Adipocyte (in vitro differentiated cells): ENCODE results near the gene KRTAP5-8.
"Not testable (repeated sequence)": the region's sequence is repeated elsewhere in the genome, so short reads cannot be mapped to it uniquely, and the experiment has no call there.

Experiments
- DNase-seq: peaks from one replicate; pipeline ENCODE4 v3.0.0-alpha.2; 2015; ENCODE audit warnings: low read depth
- H3K27me3 ChIP-seq: replicated peaks from 2 replicates; pipeline ENCODE4 v1.7.0; 2013; ENCODE audit warnings: mild to moderate bottlenecking, low read length, moderate library complexity; ENCODE audit not compliant: control insufficient read depth, insufficient read depth
- H3K36me3 ChIP-seq: 2 replicates; pipeline ENCODE4 v1.7.0; 2013; ENCODE audit warnings: low read length, mild to moderate bottlenecking, moderate library complexity; ENCODE audit not compliant: control insufficient read depth, insufficient read depth, severe bottlenecking
- H3K4me1 ChIP-seq: 2 replicates; pipeline ENCODE4 v1.7.0; 2013; ENCODE audit warnings: mild to moderate bottlenecking, low read length, moderate library complexity; ENCODE audit not compliant: control insufficient read depth, insufficient read depth
- H3K4me3 ChIP-seq: 2 replicates; pipeline ENCODE4 v1.7.0; 2013; ENCODE audit warnings: mild to moderate bottlenecking, low read length, moderate library complexity
- H3K9ac ChIP-seq: 2 replicates; pipeline ENCODE4 v1.7.0; 2013; ENCODE audit warnings: mild to moderate bottlenecking, low read length, moderate library complexity
- H3K9me3 ChIP-seq: 2 replicates; pipeline ENCODE4 v1.7.0; 2013; ENCODE audit warnings: mild to moderate bottlenecking, low read length, moderate library complexity; ENCODE audit not compliant: control insufficient read depth

The KRTAP5-8 gene

GRCh38 chr11:71519546-71519945 is 18.3 kb upstream of the KRTAP5-8 start:
- DNase-seq: no peak
- no peaks in the 10 kb centered on the region for H3K9me3 ChIP-seq
- H3K27me3 ChIP-seq: no peaks in the 10 kb centered on the region
- peaks cover 3% of the 10 kb centered on the region for H3K36me3 ChIP-seq
- H3K9ac ChIP-seq: no peak overlapping the region
- H3K4me3 ChIP-seq: no peak overlapping the region
- no peaks in the 10 kb centered on the region for H3K4me1 ChIP-seq

- Histone ChIP-seq H3K36me3 (peaks cover 3% of the 10 kb centered on the region), H3K9me3 (no peaks in the 10 kb centered on the region), H3K4me3 (no peak overlapping the region), H3K9ac (no peak overlapping the region), H3K27me3 (no peaks in the 10 kb centered on the region), H3K4me1 (no peaks in the 10 kb centered on the region)
- DNase-seq: no peak
These were observed 12.5 kb upstream of the KRTAP5-8 start for GRCh38 chr11:71525188-71525937.

GRCh38 chr11:71525938-71526495 is 11.8 kb upstream of the KRTAP5-8 start:
- H3K36me3 ChIP-seq: peaks cover 3% of the 10 kb centered on the region
- H3K9ac ChIP-seq: no peak overlapping the region
- no peaks in the 10 kb centered on the region for H3K9me3 ChIP-seq
- H3K4me3 ChIP-seq: no peak overlapping the region
- H3K4me1 ChIP-seq: no peaks in the 10 kb centered on the region
- H3K27me3 ChIP-seq: no peaks in the 10 kb centered on the region
- no peak for DNase-seq

- H3K9ac ChIP-seq, H3K36me3 ChIP-seq, DNase-seq, H3K27me3 ChIP-seq, H3K4me1 ChIP-seq, H3K9me3 ChIP-seq, H3K4me3 ChIP-seq: not testable (repeated sequence)
These were observed 10.8 kb upstream of the KRTAP5-8 start, which contains the start of gene KRTAP5-7 for GRCh38 chr11:71526796-71527575. Gene KRTAP5-7 (plus strand): TSS chr11:71527267. CDS start chr11:71527301, 34 bp downstream.

- Histone ChIP-seq H3K4me3 (no peak overlapping the region), H3K36me3 (no peaks in the 10 kb centered on the region), H3K27me3 (no peaks in the 10 kb centered on the region), H3K4me1 (no peaks in the 10 kb centered on the region), H3K9ac (no peak overlapping the region), H3K9me3 (no peaks in the 10 kb centered on the region)
- no peak for DNase-seq
These were observed 10.1 kb upstream of the KRTAP5-8 start for GRCh38 chr11:71527576-71528210.

- Histone ChIP-seq H3K9me3 (no peaks in the 10 kb centered on the region), H3K4me3 (no peak overlapping the region), H3K4me1 (no peaks in the 10 kb centered on the region), H3K36me3 (no peaks in the 10 kb centered on the region), H3K9ac (no peak overlapping the region), H3K27me3 (no peaks in the 10 kb centered on the region)
- DNase-seq: no peak
These were observed 7.2 kb upstream of the KRTAP5-8 start for GRCh38 chr11:71530602-71531001.

- Histone ChIP-seq H3K27me3 (peaks cover 3% of the 10 kb centered on the region), H3K36me3 (no peaks in the 10 kb centered on the region), H3K9me3 (no peaks in the 10 kb centered on the region), H3K4me1 (no peaks in the 10 kb centered on the region), H3K4me3 (no peak overlapping the region), H3K9ac (no peak overlapping the region)
- no peak for DNase-seq
These were observed 5.7 kb upstream of the KRTAP5-8 start for GRCh38 chr11:71532036-71532610.

GRCh38 chr11:71534711-71535608 is 2.9 kb upstream of the KRTAP5-8 start:
- not testable (repeated sequence) for H3K4me3 ChIP-seq, H3K27me3 ChIP-seq, H3K36me3 ChIP-seq, H3K4me1 ChIP-seq, H3K9ac ChIP-seq, H3K9me3 ChIP-seq, DNase-seq

- Histone ChIP-seq H3K36me3 (no peaks in the 10 kb centered on the region), H3K9ac (no peak overlapping the region)
- no peak for DNase-seq
These were observed 2.0 kb upstream of the KRTAP5-8 start for GRCh38 chr11:71535825-71536224.

GRCh38 chr11:71537537-71537936 is 288 bp upstream of the KRTAP5-8 start:
- Histone ChIP-seq H3K27me3 (peaks cover 5% of the 10 kb centered on the region), H3K4me1 (no peaks in the 10 kb centered on the region), H3K4me3 (no peak overlapping the region), H3K9me3 (no peaks in the 10 kb centered on the region), H3K9ac (no peak overlapping the region), H3K36me3 (no peaks in the 10 kb centered on the region)
- DNase-seq: no peak

More at GRCh38 chr11:71535825-71536224, 2.0 kb upstream of the KRTAP5-8 start:
- peaks cover 5% of the 10 kb centered on the region for H3K27me3 ChIP-seq
- H3K4me3 ChIP-seq: no peak overlapping the region
- H3K9me3 ChIP-seq: no peaks in the 10 kb centered on the region
- no peaks in the 10 kb centered on the region for H3K4me1 ChIP-seq
